GM21367 (cell line): Measurements from ENCODE around the gene BLOC1S2.
"Not testable (repeated sequence)": the region's sequence is repeated elsewhere in the genome, so short reads cannot be mapped to it uniquely, and the experiment has no call there.

Experiments used
- ATAC-seq: cut with Tn5 transposase; IDR thresholded peaks from one replicate; pipeline ENCODE4 v1.9.1; 2021; ENCODE audit not compliant: unreplicated experiment

Gene BLOC1S2

GRCh38 chr10:100286051-100287033 is at the start of gene BLOC1S2:
Gene BLOC1S2, minus strand, starts transcription at chr10:100286680. Its CDS starts 21 bp downstream, at chr10:100286659.
- peak; percentile 75 for ATAC-seq

- no peak for ATAC-seq
Observed at GRCh38 chr10:100334762-100335161, 48.3 kb upstream of the BLOC1S2 start.

- no peak for ATAC-seq
Observed at GRCh38 chr10:100333661-100334440, 47.4 kb upstream of the BLOC1S2 start.

- ATAC-seq = no peak
Observed at GRCh38 chr10:100333106-100333505, 46.6 kb upstream of the BLOC1S2 start.

- no peak for ATAC-seq
Observed at GRCh38 chr10:100330079-100330478, 43.6 kb upstream of the BLOC1S2 start, which contains the start of gene PKD2L1. Gene PKD2L1, minus strand, starts transcription at chr10:100330228. Its CDS starts 125 bp downstream, at chr10:100330103.

- no peak for ATAC-seq
Observed at GRCh38 chr10:100328198-100328597, 41.7 kb upstream of the BLOC1S2 start.

GRCh38 chr10:100327718-100328009 is 41.2 kb upstream of the BLOC1S2 start:
- ATAC-seq = no peak

- ATAC-seq = peak; percentile 97
Observed at GRCh38 chr10:100327007-100327717, 40.7 kb upstream of the BLOC1S2 start.

- ATAC-seq = no peak
Observed at GRCh38 chr10:100325158-100325557, 38.7 kb upstream of the BLOC1S2 start.

- no peak for ATAC-seq
Observed at GRCh38 chr10:100319707-100320402, 33.4 kb upstream of the BLOC1S2 start.

GRCh38 chr10:100318207-100318606 is 31.7 kb upstream of the BLOC1S2 start:
- no peak for ATAC-seq

- ATAC-seq = no peak
Observed at GRCh38 chr10:100315615-100316014, 29.1 kb upstream of the BLOC1S2 start.

GRCh38 chr10:100311298-100311697 is 24.8 kb upstream of the BLOC1S2 start:
- no peak for ATAC-seq

- ATAC-seq = no peak
Observed at GRCh38 chr10:100307684-100308083, 21.2 kb upstream of the BLOC1S2 start.

- ATAC-seq = no peak
Observed at GRCh38 chr10:100306861-100307260, 20.4 kb upstream of the BLOC1S2 start.

- no peak for ATAC-seq
Observed at GRCh38 chr10:100304414-100304813, 17.9 kb upstream of the BLOC1S2 start.

- ATAC-seq = no peak
Observed at GRCh38 chr10:100303724-100304319, 17.3 kb upstream of the BLOC1S2 start.

GRCh38 chr10:100301123-100301522 is 14.6 kb upstream of the BLOC1S2 start:
- ATAC-seq = not testable (repeated sequence)

- ATAC-seq = no peak
Observed at GRCh38 chr10:100297242-100297641, 10.8 kb upstream of the BLOC1S2 start.

- no peak for ATAC-seq
Observed at GRCh38 chr10:100293066-100293465, 6.6 kb upstream of the BLOC1S2 start.
